Medulla oblongata (tissue), 1 donor: Measurements from ENCODE around the gene CDKL4.
"Not testable (repeated sequence)": the region's sequence is repeated elsewhere in the genome, so short reads cannot be mapped to it uniquely, and the experiment has no call there.

Source experiments
- DNase-seq: peaks from one replicate; pipeline ENCODE4 v3.0.0-alpha.2; 2015; ENCODE audit errors: extremely low spot score

The CDKL4 gene

DNA sequence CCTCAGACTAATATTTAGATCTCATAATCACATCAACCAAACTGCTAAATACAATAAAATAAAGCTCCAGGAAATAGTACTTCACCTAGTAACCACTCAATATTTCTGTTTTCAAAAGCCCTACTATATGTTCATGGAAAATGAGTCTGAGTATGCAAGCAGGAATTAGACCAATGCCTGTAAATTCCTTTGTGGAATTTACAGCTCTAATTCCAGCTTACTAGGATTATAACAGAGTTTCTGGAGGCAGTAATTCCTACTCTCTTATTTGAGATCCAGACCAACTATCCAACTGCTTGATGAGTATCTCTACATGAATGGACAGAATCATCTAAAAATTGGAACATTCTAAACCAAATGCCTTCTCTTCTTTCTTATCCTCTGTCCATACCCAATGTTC, 11.6 kb downstream of the CDKL4 start:
- DNase-seq, result no peak

- peak; percentile 13 for DNase-seq
Observed at GRCh38 chr2:39228413-39229209, 15.2 kb downstream of the CDKL4 start.

GRCh38 chr2:39227628-39228412, 15.9 kb downstream of the CDKL4 start:
- DNase-seq, result peak; percentile 84

- no peak for DNase-seq
Observed at GRCh38 chr2:39225567-39225966, 18.2 kb downstream of the CDKL4 start.

DNA sequence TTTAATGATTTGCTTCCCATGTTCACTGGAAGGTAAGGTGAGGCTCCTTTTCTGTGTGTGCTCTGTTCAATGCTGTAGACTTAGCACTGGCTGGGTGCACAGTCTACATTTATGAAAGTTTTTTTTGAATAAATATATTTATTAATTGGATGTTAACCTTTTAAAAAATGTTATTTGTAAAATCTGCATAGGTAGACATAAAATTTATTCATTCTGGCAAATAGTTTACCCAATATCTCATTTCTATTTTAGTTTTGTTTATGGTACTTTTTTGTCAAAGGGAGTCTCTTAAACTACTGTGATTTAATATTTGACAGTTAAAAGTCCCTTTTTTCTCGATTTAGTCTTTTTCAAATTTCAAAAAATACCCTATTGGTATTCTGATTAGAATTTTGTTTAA, 19.9 kb downstream of the CDKL4 start:
- DNase-seq, result no peak

DNA sequence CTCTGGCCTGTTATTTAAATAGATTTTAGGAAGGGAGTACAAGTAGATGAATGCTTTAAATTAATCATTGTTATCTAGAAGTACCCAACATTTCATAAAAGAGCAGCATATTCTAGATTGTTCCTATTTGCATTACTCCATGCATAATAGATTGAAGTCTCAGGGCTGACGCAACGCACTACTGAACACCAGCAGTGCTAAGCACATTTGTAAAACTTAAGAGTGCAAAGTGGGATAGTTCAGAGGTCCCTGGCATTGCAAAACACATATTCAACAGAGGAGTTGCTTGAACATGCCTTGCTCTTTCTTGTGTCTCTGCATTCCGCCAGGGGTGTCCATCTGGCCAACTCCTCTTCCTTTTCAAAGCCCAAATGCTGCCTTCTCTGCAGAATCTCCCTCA, 22.3 kb downstream of the CDKL4 start:
- no peak for DNase-seq

- no peak for DNase-seq
Observed at GRCh38 chr2:39220136-39220535, 23.6 kb downstream of the CDKL4 start.

GRCh38 chr2:39218391-39218790, 25.4 kb downstream of the CDKL4 start:
- no peak for DNase-seq

DNA sequence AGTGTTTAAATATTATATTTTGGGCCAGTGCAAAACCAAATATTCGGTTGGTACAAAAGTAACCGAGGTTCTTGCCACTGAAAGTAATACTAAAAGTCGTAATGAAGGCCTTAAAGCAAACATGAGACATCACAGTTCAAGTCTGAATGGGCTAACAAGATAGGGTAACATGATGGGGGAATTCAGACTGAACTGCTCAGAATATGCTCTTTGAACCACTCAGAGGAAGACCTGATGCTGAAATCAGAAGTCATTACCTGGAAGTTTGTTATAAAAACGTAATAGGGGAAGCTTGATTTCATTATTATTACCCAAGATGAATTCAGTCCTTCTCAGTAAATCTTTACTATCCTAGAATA, 26.6 kb downstream of the CDKL4 start:
- no peak for DNase-seq

DNA sequence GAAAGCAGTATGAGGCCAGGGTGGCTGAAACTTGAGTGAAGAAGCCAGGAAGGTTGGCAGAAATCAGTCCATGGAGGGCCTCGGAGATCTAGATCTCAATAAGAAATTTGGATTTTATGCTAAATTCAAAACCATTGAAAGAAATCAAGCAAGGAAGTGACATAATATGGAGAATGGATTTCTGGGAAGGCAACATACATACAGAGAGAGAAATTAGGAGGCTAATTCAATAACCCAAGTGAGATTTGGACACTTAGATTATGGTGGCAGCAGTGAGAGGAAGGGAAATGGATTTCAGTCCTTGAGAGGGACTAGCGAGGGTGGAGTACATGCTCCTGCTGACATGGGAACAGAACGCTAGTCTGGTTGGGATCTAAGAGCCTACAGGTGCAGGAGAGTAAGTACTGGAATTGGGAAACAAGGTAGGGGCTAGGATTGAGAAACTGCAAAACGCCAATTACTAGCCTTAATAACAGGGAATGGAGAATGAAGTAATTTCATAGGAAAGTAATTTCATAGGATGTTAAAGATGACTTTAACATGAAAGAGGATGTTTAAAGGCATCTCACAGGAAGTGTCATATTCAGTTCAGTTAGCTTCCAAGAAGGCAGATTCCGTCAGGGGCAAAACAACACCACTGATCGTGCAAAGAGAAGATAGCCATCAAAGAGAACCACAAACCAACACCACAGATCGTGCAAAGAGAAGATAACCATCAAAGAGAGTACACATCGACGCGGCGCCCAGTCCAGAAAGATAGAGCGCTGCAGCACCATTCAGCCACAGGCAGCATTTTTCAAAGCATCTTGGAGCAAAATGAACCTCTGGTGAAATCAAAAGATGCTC, 27.2 kb downstream of the CDKL4 start:
- DNase-seq, result no peak

DNA sequence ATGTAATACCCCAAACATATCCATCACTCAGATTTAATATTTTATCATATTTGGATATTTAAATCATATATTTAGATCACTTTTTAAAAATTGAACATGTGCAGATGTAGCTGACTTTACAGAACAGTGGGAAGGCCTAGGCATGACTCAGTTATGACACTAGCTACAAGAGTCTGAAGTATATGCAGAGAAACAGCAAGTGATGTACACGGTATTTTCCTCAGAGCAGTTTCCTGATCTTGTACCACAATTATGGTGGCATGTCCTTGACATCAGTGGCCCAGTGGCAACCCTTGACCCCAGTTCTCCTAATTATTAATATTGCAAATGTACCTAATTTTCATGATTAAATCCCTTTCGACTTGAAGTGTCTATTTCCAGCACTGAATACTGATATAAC, 28.2 kb downstream of the CDKL4 start:
- no peak for DNase-seq

DNA sequence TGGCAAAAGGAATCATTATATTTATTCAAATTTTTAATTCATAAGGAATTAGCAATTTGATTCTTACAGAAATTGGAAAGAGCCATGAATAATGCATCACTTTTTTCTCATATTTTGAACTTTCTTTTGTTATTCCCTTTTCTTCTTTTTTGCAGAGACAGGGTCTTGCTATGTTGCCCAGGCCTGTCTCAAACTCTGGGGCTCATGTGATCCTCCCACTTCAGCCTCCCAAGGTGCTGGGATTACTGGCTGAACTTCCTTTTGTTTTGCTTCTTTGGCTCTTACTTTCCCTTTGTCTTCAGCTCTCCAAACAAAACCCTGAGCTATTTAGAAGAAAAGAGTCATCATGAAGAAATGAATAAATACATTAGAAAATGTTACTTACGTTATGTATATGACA, 30.8 kb downstream of the CDKL4 start:
- no peak for DNase-seq

GRCh38 chr2:39210846-39211245, 32.9 kb downstream of the CDKL4 start:
- DNase-seq, result no peak

DNA sequence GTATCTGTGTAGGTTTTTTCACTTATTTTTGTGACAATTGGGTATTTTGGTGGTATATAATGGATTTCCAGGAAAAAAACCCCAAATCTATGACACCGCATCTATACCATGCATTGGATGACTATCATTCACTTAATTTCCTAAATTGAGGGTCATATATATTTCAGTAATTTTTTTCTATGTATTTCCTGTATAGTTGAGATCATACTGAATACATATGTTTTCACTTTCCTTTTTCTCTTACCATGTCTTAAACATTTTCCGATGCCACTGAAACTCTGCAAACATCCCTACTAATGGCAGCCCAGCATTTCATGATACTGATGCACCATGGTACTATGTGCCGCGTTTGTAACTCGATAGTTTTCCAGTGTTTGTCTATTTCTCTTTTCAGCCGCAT, 40.4 kb downstream of the CDKL4 start:
- no peak for DNase-seq

DNA sequence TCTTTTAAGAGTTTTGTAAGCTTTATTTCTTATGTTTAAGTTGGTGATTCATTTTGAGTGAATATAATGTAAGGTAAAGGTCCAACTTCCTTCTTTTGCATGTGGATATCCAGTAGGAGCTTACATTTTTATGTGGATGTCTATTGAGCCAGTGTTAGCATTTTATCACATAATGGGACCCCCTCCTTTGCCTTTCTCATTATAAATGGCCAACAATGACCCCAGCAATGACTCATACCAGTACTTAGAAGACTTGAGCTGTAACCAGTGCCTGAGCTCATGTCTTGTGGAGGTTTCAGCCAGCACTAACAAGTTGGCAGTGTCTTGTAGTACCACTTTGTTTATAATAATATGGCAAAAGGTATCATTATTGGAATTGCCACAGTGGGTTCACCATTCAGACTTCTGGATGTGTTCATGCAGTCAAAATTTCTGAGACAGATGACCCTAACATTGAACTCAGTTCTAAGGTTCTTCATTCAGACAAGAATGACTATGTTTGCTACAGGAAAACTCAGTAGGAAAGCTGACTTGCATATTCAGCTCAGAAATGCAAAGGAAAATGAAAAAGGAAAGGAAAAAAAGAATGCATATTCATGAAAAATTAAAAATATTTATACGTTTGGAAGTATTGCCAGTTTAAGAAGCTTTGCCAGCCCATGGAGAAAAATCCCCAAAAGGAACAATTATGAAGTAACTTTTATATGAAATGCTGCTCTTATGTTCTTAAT, 41.0 kb downstream of the CDKL4 start:
- no peak for DNase-seq

- DNase-seq, result not testable (repeated sequence)
Observed at GRCh38 chr2:39197003-39197402, 46.8 kb downstream of the CDKL4 start.

- no peak for DNase-seq
Observed at GRCh38 chr2:39194686-39195085, 49.1 kb downstream of the CDKL4 start.

DNA sequence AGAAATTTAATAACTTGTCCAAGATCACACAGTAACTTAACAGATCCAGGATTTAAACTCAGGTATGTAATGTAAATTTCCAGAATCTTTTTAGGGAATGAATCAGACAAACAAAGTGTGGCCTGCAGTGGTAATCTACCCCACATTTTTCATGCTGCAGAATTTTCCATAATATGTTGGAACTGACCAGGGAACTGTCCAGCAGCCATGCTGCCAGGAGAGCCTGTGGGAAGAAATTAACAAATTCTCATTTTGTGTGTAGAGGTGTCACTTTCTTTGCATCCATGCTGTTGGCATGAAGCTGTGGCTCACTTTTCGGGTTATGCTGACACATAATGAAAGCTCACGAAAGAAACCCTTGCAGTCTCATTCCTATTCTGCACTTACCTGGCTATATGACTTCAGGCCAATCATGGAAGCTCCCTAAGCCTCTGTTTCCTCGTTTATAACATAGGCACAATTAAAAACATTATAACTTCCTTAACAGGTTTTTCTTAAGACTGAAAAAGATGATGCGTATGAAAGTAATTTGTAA, 54.7 kb downstream of the CDKL4 start:
- DNase-seq, result no peak

GRCh38 chr2:39183673-39184072, 60.1 kb downstream of the CDKL4 start:
- no peak for DNase-seq

GRCh38 chr2:39181297-39181696, 62.5 kb downstream of the CDKL4 start:
- no peak for DNase-seq
